Motor neuron (in vitro differentiated cells): Measurements from ENCODE around the gene SULT1E1. TPM values are rescaled to one million over a fixed set of nuclear protein-coding genes. Genes with fewer than 3 reads are reported as not detected.

Experiments
- ATAC-seq, 8 experiments: fragments of 200-7000 bp; cut with Tn5 transposase; replicated peaks in 6 of 8; 2 replicates each; pipeline ENCODE4 v1.8.0; 2021; ENCODE audit warnings: mild to moderate bottlenecking in 8 of 8, moderate library complexity in 8 of 8
- H3K27ac ChIP-seq, 2 donors: fragments of 250-450 bp; sonication (Bioruptor Pico); 2 replicates each; pipeline ENCODE4 v1.9.0; 2021; ENCODE audit warnings: antibody characterized with exemption in 2 of 2, mild to moderate bottlenecking in 2 of 2, moderate library complexity in 1 of 2
- H3K4me1 ChIP-seq, 2 donors: fragments of 250-450 bp; sonication (Bioruptor Pico); replicated peaks in 1 of 2; 2 replicates each; pipeline ENCODE4 v1.6.1; 2021; ENCODE audit warnings: antibody characterized with exemption in 2 of 2, mild to moderate bottlenecking in 2 of 2, moderate library complexity in 1 of 2
- H3K4me3 ChIP-seq, 5 donors: fragments of 250-450 bp; sonication (Bioruptor Pico); 2 replicates each; pipeline ENCODE4 v1.9.0; 2021; ENCODE audit warnings: antibody characterized with exemption in 5 of 5, mild to moderate bottlenecking in 5 of 5, moderate library complexity in 4 of 5
- WGBS, 10 experiments: fragments of 450-650 bp; shearing (Covaris generic); methylation state at CpG; one replicate each; pipeline ENCODE4 v1.0.0; 2022; 5-methylcytosine and 5-hydroxymethylcytosine counted together
- in situ Hi-C, 9 experiments: fragments of 400-800 bp; cut with MboI; loops; one replicate each; pipeline ENCODE4 v1.15.0; 2021; ENCODE audit warnings: low sequenced_read_pairs in 9 of 9, low pct_unique_long_range_greater_than_20kb in 2 of 9; ENCODE audit not compliant: unreplicated experiment in 9 of 9
- total RNA-seq, 8 experiments: library from RNA; unstranded; fragments of 300-600 nt; gene quantifications; 2 replicates each; pipeline versions ENCODE4 v1.2.3 to v1.2.4, GENCODE V29; 2022

SULT1E1 gene
- total RNA-seq, 8 experiments from 2014 or later: 0.11 to 26.0 (median 4.2) TPM; not detected in 2

DNA sequence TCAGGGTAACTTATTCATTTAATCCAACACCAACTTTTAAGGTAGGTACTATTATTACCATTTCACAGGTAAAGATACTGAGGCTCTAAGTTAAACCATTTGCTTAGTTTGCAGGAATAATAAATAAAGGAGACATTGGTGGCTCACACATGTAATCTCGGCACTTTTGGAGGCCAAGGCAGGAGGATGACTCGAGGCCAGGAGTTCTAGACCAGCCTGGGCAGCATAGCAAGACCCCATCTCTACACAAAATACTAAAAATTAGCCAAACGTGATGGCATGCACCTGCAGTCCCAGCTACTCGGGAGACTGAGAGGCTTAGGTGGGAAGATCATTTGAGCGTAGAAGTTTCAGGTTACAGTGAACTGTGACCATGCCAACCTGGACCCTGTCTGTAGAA, 37.7 kb downstream of the SULT1E1 start:
- H3K27ac ChIP-seq: no peak overlapping the region
- H3K4me3 ChIP-seq: no peak overlapping the region
- no peaks in the 10 kb centered on the region for H3K4me1 ChIP-seq
- in situ Hi-C loops: loop anchor here in 1 of 9 experiments (25.0 kb wide), 1 partner anchor 135 kb away; no protein-coding TSS in a partner anchor
- WGBS, 10 experiments: 20 to 100% (median 69%) methylated on average over 1 to 5 of the region's 5 CpGs; no CpG with 5 or more reads in 2 of the 10 experiments
- ATAC-seq: no peak

DNA sequence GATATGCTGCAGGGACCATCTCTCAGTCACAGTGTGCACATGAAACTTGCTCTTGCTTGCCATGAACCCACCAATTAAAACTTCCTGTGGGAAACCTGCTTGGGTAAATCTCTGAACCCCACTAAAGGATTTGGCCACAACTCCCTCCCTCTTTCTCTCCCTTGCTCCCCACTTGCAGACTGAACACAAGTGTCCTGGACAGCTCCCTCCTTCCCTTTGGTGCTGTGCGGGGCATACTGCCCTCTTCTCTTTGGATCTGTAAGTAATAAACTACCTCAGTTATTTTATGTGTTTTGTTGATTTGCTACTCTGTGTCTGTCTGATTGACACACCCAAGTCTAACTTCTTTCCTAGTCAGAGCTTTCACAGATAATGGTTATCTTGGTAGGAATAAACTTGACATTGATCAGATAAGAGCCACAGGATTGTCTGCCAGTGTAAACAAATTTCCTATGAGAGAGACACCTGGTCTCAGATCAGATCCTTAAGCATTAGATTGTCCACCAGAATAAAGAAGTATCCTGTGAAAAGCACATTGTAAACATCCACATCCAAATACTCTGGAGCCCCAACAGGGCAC, 41.8 kb downstream of the SULT1E1 start:
- Histone ChIP-seq H3K27ac (no peak overlapping the region), H3K4me1 (no peaks in the 10 kb centered on the region), H3K4me3 (no peak overlapping the region)
- no peak for ATAC-seq
- in situ Hi-C loops: loop anchor here in 1 of 9 experiments (25.0 kb wide), 1 partner anchor 131 kb away; no protein-coding TSS in a partner anchor
- WGBS, 10 experiments: 40 to 100% (median 80%) methylated on average over 1 of the region's 1 CpG; no CpG with 5 or more reads in 5 of the 10 experiments

DNA sequence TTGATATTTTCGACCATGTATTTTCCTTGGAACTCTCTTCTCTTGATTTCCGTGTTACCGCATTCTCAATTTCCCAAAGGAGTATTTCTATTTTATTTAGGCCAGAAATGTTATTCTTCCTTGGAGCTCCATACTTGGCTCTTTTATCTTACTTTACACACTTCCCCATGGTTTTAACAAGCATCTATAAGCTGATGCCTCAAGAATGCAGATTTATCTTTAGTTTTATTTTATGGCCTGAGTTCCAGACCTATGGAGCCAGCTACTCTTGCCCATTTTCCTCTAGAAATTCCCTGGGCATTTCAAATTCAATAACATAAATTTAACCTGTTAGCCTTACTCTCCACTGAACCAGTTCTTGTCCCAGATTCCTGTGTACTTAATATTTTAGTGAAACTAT, 43.7 kb downstream of the SULT1E1 start:
- no peak for ATAC-seq
- H3K27ac ChIP-seq: no peak overlapping the region
- WGBS, 10 experiments: 66 to 97% (median 91%) methylated on average over 1 to 3 of the region's 3 CpGs
- no peak overlapping the region for H3K4me3 ChIP-seq
- no peaks in the 10 kb centered on the region for H3K4me1 ChIP-seq
- in situ Hi-C loops: loop anchor here in 1 of 9 experiments (25.0 kb wide), 1 partner anchor 129 kb away; no protein-coding TSS in a partner anchor

DNA sequence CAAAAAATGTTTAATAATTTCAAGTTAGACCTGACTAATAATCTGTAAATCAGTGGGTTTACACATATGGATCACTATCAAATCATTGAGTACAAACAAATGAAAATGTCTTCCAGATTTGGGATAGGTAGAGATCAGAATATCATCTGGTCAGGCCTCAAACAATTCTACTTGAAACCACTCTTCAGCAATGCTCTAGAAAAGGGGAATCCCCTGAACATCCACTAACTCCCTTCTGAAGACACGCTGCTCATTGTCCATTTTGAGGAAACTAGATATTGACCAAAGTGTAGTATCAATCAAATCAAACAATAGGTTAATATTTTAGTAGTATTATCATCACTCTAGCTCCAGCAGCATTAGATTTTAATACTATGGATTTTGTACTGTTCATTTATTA, 46.3 kb downstream of the SULT1E1 start:
- 0 to 100% (median 57%) methylated on average over 1 of the region's 1 CpG; no CpG with 5 or more reads in 3 of the 10 experiments for WGBS, 10 experiments
- no peaks in the 10 kb centered on the region for H3K4me1 ChIP-seq
- no peak for ATAC-seq
- no peak overlapping the region for H3K27ac ChIP-seq
- in situ Hi-C loops: loop anchor here in 1 of 9 experiments (25.0 kb wide), 1 partner anchor 126 kb away; no protein-coding TSS in a partner anchor
- H3K4me3 ChIP-seq: no peak overlapping the region

DNA sequence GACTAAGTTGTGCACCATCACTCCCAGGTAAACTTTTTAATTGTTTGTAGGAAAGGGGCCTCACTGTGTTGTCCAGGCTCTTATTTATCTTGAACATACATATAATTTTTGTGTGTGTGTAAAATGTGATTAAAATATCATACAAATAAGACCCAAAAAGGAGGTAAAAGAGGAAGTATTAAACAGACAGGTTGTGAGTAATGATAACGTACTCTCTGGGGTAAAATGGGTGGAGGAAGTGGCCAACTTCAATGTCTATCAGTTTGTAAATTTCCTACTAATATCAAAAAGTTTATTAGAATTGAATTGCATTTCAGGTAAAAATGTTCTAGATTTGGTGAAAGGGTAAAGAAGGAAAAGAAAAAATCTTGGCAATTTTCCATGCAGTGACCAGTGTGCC, 48.8 kb downstream of the SULT1E1 start:
- WGBS, 10 experiments: 46 to 100% (median 89%) methylated on average over 1 of the region's 1 CpG; no CpG with 5 or more reads in 1 of the 10 experiments
- Histone ChIP-seq H3K4me3 (no peak overlapping the region), H3K4me1 (no peaks in the 10 kb centered on the region), H3K27ac (no peak overlapping the region)
- ATAC-seq: no peak
- in situ Hi-C loops: loop anchor here in 1 of 9 experiments (25.0 kb wide), 1 partner anchor 124 kb away; no protein-coding TSS in a partner anchor

DNA sequence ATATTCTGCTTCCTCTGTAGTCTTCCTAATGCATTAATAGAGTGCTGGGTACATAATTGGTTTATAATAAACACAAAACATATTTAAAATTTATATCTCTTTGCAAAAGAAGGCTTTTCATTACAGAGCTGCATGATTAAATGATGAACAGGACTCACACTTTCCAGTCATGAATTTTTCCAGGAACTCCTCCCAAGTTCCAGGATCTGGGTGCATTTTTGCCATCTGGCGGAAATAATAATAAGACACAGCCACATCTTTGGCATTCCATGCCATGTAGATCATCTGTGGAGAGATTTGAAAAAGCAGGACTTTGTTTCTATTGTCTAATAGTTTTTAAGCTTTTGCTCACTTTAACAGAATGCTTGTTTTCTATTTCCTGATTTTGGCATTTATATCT, 59.3 kb downstream of the SULT1E1 start:
- ATAC-seq: peak in 3 of 8 experiments; percentile 98 to 99 (median 98)
- no peak overlapping the region for H3K4me3 ChIP-seq
- no peak overlapping the region for H3K27ac ChIP-seq
- no peaks in the 10 kb centered on the region for H3K4me1 ChIP-seq
- in situ Hi-C loops: loop anchor here in 1 of 9 experiments (25.0 kb wide), 1 partner anchor 113 kb away; no protein-coding TSS in a partner anchor
- 0 to 100% (median 83%) methylated on average over 1 of the region's 1 CpG; no CpG with 5 or more reads in 3 of the 10 experiments for WGBS, 10 experiments

DNA sequence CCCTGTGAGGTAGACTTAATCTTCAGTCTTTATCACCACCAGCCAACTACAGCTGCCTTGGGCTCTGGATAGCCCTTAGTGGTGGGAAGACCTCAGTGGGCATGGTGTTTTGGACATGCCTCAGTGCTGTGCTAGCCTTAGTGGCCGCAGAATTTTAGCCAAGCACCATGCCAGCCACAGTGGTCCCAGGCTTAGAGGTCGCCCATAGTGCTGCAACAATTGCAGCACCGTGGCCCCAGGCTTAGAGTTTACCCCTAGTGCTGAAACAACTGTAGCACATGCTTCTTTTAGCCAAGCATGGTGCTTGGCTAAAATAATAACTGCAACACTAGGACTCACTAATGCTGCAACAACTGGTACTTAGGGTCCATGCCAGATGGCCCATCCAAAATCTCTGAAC, 60.6 kb downstream of the SULT1E1 start:
- Histone ChIP-seq H3K4me3 (no peak overlapping the region), H3K4me1 (no peaks in the 10 kb centered on the region), H3K27ac (no peak overlapping the region)
- ATAC-seq: no peak
- in situ Hi-C loops: no loop called here
- 59 to 100% (median 80%) methylated on average over 2 to 3 of the region's 3 CpGs; no CpG with 5 or more reads in 7 of the 10 experiments for WGBS, 10 experiments

DNA sequence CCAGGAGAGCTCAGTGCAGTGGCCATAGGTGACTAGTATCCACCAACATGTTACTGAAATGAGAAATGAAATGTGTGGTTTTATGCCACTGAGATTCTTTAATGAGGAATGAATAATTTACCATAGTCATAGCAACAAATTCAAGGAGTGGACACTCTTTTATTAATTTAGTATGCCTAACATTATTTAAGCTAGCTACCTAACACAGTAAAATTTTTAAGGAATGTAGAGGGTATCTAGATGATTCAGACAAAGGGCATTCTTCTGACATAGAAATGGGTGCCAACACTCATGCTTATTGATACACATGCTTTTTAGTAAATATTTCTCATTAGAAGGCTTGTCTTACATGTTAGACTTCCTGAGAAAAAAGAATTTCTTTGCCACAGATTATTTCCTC, 66.2 kb downstream of the SULT1E1 start:
- Histone ChIP-seq H3K4me1 (no peaks in the 10 kb centered on the region), H3K4me3 (no peak overlapping the region), H3K27ac (no peak overlapping the region)
- in situ Hi-C loops: no loop called here
- ATAC-seq: no peak

Other genes starting within 250 kb of the SULT1E1 start
- gene UGT2A2, start 220.5 kb downstream of the SULT1E1 start, total RNA-seq: under 1 TPM in 2 of 8 experiments, not detected in 6; 0.25 to 0.27 TPM
- 1 to 10 TPM in 2 of 8 experiments, under 1 TPM in 4, not detected in 2; 0.27 to 4.5 (median 0.81) TPM for gene UGT2A1, start 206.9 kb downstream of the SULT1E1 start, total RNA-seq
- gene SULT1B1, start 99.5 kb downstream of the SULT1E1 start, total RNA-seq: 1 to 10 TPM in 1 of 8 experiments, under 1 TPM in 6, not detected in 1; under 0.01 to 1.6 (median 0.19) TPM
- gene CSN1S1, start 70.9 kb upstream of the SULT1E1 start, total RNA-seq: not detected
- gene CSN2, start 105.6 kb upstream of the SULT1E1 start, total RNA-seq: under 1 TPM in 4 of 8 experiments, not detected in 4; 0.17 to 0.42 (median 0.23) TPM
- not detected for gene STATH, start 135.8 kb upstream of the SULT1E1 start, total RNA-seq
- gene HTN3, start 168.3 kb upstream of the SULT1E1 start, total RNA-seq: not detected
- under 1 TPM in 2 of 8 experiments, not detected in 6; 0.28 to 0.33 TPM for gene HTN1, start 190.3 kb upstream of the SULT1E1 start, total RNA-seq